Measurements from ENCODE around the gene RNASEH2B. TPM values are rescaled to one million over a fixed set of nuclear protein-coding genes. Genes with fewer than 3 reads are reported as not detected.

The RNASEH2B gene
- total and polyA plus RNA-seq, 9 donors = 27.5 to 88.7 (median 55.0) TPM

- Histone ChIP-seq H3K4me1 (ENCODE audit: insufficient read depth) (peaks cover 7% of the 10 kb centered on the region), H3K27me3 (no peaks in the 10 kb centered on the region), H3K9me3 (no peaks in the 10 kb centered on the region), H3K27ac (no peak overlapping the region), H3K36me3 (no peaks in the 10 kb centered on the region), H3K4me3 (no peak overlapping the region)
- intact Hi-C loops (cut with DNase I) = loop anchor here in 2 of 4 donors (5.0 to 10.0 kb wide), 2 partner anchors 828 to 831 kb away; no protein-coding TSS in a partner anchor
- 70 to 74% (median 74%) methylated on average over 2 of the region's 2 CpGs for WGBS, 3 donors
- no peak for DNase-seq
- TF ChIP-seq POLR2A (IDR thresholded peaks at IDR 0.05) (no peak), EP300 (IDR thresholded peaks at IDR 0.05) (no peak), CTCF (IDR thresholded peaks at IDR 0.05) (no peak)
Measured at GRCh38 chr13:50912851-50913250, 3.3 kb downstream of the RNASEH2B start.

- no peaks in the 10 kb centered on the region for H3K9me3 ChIP-seq
- no peak overlapping the region for H3K4me3 ChIP-seq
- H3K27me3 ChIP-seq = no peaks in the 10 kb centered on the region
- 36 to 44% (median 42%) methylated on average over 9 of the region's 9 CpGs for WGBS, 3 donors
- H3K4me1 ChIP-seq (ENCODE audit: insufficient read depth) = peaks cover 6% of the 10 kb centered on the region
- no peaks in the 10 kb centered on the region for H3K36me3 ChIP-seq
- intact Hi-C loops (cut with DNase I) = loop anchor here in 2 of 4 donors (5.0 to 10.0 kb wide), 2 partner anchors 829 to 832 kb away; no protein-coding TSS in a partner anchor
- H3K27ac ChIP-seq = no peak overlapping the region
- DNase-seq = no peak
- TF ChIP-seq EP300 (IDR thresholded peaks at IDR 0.05) (no peak), CTCF (IDR thresholded peaks at IDR 0.05) (no peak), POLR2A (IDR thresholded peaks at IDR 0.05) (no peak)
Measured at GRCh38 chr13:50914176-50914700, 4.6 kb downstream of the RNASEH2B start.

- Histone ChIP-seq H3K4me3 (no peak overlapping the region), H3K4me1 (ENCODE audit: insufficient read depth) (peaks cover 6% of the 10 kb centered on the region), H3K27me3 (no peaks in the 10 kb centered on the region), H3K27ac (no peak overlapping the region), H3K36me3 (no peaks in the 10 kb centered on the region), H3K9me3 (no peaks in the 10 kb centered on the region)
- TF ChIP-seq EP300 (IDR thresholded peaks at IDR 0.05) = no peak
- TF ChIP-seq POLR2A (IDR thresholded peaks at IDR 0.05) = no peak
- TF ChIP-seq CTCF (IDR thresholded peaks at IDR 0.05) = no peak
- intact Hi-C loops (cut with DNase I) = loop anchor here in 2 of 4 donors (5.0 to 10.0 kb wide), 2 partner anchors 830 to 833 kb away; no protein-coding TSS in a partner anchor
- WGBS, 3 donors = 26 to 44% (median 31%) methylated on average over 1 of the region's 1 CpG
- DNase-seq = no peak
Measured at GRCh38 chr13:50914848-50915247, 5.3 kb downstream of the RNASEH2B start.

GRCh38 chr13:50915565-50915964, 6.0 kb downstream of the RNASEH2B start:
- H3K4me3 ChIP-seq = no peak overlapping the region
- TF ChIP-seq CTCF (IDR thresholded peaks at IDR 0.05) (no peak), POLR2A (IDR thresholded peaks at IDR 0.05) (no peak), EP300 (IDR thresholded peaks at IDR 0.05) (no peak)
- intact Hi-C loops (cut with DNase I) = loop anchor here in 1 of 4 donors (10.0 kb wide), 1 partner anchor 831 kb away; no protein-coding TSS in a partner anchor
- H3K9me3 ChIP-seq = no peaks in the 10 kb centered on the region
- H3K4me1 ChIP-seq (ENCODE audit: insufficient read depth) = peaks cover 5% of the 10 kb centered on the region
- DNase-seq = no peak
- 78 to 87% (median 87%) methylated on average over 5 of the region's 5 CpGs for WGBS, 3 donors
- no peaks in the 10 kb centered on the region for H3K27me3 ChIP-seq
- no peaks in the 10 kb centered on the region for H3K36me3 ChIP-seq
- no peak overlapping the region for H3K27ac ChIP-seq

Data from ovary (tissue), 9 donors.